ENCODE results near the gene ZNF174.

ZNF174 gene

GRCh38 chr16:3400779-3401688, at the start of gene ZNF174, which contains the start of gene ZSCAN32:
Gene ZNF174 (plus strand): TSS chr16:3401215. CDS start chr16:3402005, 790 bp downstream.
Gene ZSCAN32 (minus strand): TSS chr16:3401004. CDS start chr16:3397557, 3,447 bp downstream.
- DNase-seq (ENCODE audit: low spot score), result peak; percentile 98

GRCh38 chr16:3355589-3355988, 45.4 kb upstream of the ZNF174 start, which contains the start of gene OR2C1:
Gene OR2C1 (plus strand): TSS chr16:3355889. CDS start chr16:3355941, 52 bp downstream.
- no peak for DNase-seq (ENCODE audit: low spot score)

- no peak for DNase-seq (ENCODE audit: low spot score)
Observed at GRCh38 chr16:3356118-3356517, 44.9 kb upstream of the ZNF174 start.

GRCh38 chr16:3358871-3359270, 42.1 kb upstream of the ZNF174 start:
- DNase-seq (ENCODE audit: low spot score), result no peak

- DNase-seq (ENCODE audit: low spot score), result no peak
Observed at GRCh38 chr16:3362931-3363330, 38.1 kb upstream of the ZNF174 start.

- no peak for DNase-seq (ENCODE audit: low spot score)
Observed at GRCh38 chr16:3363793-3364192, 37.2 kb upstream of the ZNF174 start.

- peak; percentile 94 for DNase-seq (ENCODE audit: low spot score)
Observed at GRCh38 chr16:3364774-3365427, 36.1 kb upstream of the ZNF174 start.

GRCh38 chr16:3369073-3369472, 31.9 kb upstream of the ZNF174 start:
- DNase-seq (ENCODE audit: low spot score), result no peak

GRCh38 chr16:3375680-3376079, 25.3 kb upstream of the ZNF174 start:
- DNase-seq (ENCODE audit: low spot score), result no peak

- no peak for DNase-seq (ENCODE audit: low spot score)
Observed at GRCh38 chr16:3377917-3378316, 23.1 kb upstream of the ZNF174 start.

GRCh38 chr16:3383045-3383448, 18.0 kb upstream of the ZNF174 start:
- DNase-seq (ENCODE audit: low spot score), result no peak

- no peak for DNase-seq (ENCODE audit: low spot score)
Observed at GRCh38 chr16:3388325-3388724, 12.7 kb upstream of the ZNF174 start.

GRCh38 chr16:3389663-3390338, 11.2 kb upstream of the ZNF174 start:
- DNase-seq (ENCODE audit: low spot score), result no peak

GRCh38 chr16:3400446-3400778, 603 bp upstream of the ZNF174 start:
- DNase-seq (ENCODE audit: low spot score), result no peak

GRCh38 chr16:3401719-3402397, 843 bp downstream of the ZNF174 start:
- DNase-seq (ENCODE audit: low spot score), result no peak

GRCh38 chr16:3408561-3409197, 7.7 kb downstream of the ZNF174 start:
- no peak for DNase-seq (ENCODE audit: low spot score)

- DNase-seq (ENCODE audit: low spot score), result no peak
Observed at GRCh38 chr16:3413730-3414379, 12.8 kb downstream of the ZNF174 start.

- DNase-seq (ENCODE audit: low spot score), result no peak
Observed at GRCh38 chr16:3431779-3432219, 30.8 kb downstream of the ZNF174 start.

- no peak for DNase-seq (ENCODE audit: low spot score)
Observed at GRCh38 chr16:3434373-3434772, 33.4 kb downstream of the ZNF174 start.

- no peak for DNase-seq (ENCODE audit: low spot score)
Observed at GRCh38 chr16:3439637-3440036, 38.6 kb downstream of the ZNF174 start.
